Adrenal gland (tissue), 5 donors: ENCODE results near the gene NPIPB8.

Experiments
- POLR2A ChIP-seq, 2 donors: fragments of 450-650 bp; IDR thresholded peaks; one replicate each; pipeline ENCODE4 v1.6.1; 2017; ENCODE audit warnings: antibody characterized with exemption in 2 of 2, mild to moderate bottlenecking in 2 of 2, moderate library complexity in 1 of 2
- TF ChIP-seq, protein P1 (sequence below), 6 experiments: fragments of 450-650 bp in 4 of 6; fragments of 200-600 bp in 2 of 6; sonication (generic) in 1 of 6; IDR thresholded peaks; 1 replicate in 5 of 6; 2 replicates in 1 of 6; pipeline versions ENCODE4 v1.5.1 to v1.8.0; 2016 to 2021; ENCODE audit warnings: antibody characterized with exemption in 6 of 6, mild to moderate bottlenecking in 2 of 6, moderate library complexity in 1 of 6
- donor health status: DM: no; HTN: no; CAD: no.

DNA sequence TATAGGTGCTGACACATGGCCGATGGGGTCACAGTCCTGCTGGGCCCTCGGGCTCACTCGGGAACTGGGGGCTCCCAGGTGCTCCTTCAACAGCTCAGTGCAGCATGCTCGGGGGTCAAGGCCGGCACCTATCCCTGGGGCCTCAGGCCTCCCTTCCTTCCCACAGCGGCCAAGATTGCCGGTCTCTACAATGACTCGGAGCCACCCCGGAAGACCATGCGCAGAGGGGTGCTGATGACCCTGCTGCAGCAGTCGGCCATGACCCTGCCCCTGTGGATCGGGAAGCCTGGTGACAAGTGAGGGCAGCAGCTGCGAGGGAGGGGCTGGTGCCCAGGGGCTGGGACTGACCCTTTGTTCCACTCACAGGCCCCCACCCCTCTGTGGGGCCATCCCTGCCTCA is 47.9 kb upstream of the NPIPB8 start:
- TF ChIP-seq, protein P1, sequence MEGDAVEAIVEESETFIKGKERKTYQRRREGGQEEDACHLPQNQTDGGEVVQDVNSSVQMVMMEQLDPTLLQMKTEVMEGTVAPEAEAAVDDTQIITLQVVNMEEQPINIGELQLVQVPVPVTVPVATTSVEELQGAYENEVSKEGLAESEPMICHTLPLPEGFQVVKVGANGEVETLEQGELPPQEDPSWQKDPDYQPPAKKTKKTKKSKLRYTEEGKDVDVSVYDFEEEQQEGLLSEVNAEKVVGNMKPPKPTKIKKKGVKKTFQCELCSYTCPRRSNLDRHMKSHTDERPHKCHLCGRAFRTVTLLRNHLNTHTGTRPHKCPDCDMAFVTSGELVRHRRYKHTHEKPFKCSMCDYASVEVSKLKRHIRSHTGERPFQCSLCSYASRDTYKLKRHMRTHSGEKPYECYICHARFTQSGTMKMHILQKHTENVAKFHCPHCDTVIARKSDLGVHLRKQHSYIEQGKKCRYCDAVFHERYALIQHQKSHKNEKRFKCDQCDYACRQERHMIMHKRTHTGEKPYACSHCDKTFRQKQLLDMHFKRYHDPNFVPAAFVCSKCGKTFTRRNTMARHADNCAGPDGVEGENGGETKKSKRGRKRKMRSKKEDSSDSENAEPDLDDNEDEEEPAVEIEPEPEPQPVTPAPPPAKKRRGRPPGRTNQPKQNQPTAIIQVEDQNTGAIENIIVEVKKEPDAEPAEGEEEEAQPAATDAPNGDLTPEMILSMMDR (IDR thresholded peaks at IDR 0.05): no peak
- no peak for TF ChIP-seq POLR2A (IDR thresholded peaks at IDR 0.05)
